K562 (cell line): ENCODE results near the gene RNPEP. TPM values are rescaled to one million over a fixed set of nuclear protein-coding genes. Genes with fewer than 3 reads are reported as not detected.
A peak's percentile ranks its signal among the peaks of the same experiment; 100 is the strongest.

Experiments
- DACH1 ChIP-seq: fragments of 450-650 bp; IDR thresholded peaks from 2 replicates; pipeline ENCODE4 v1.6.1; 2018; ENCODE audit not compliant: partially characterized antibody
- GTF2B ChIP-seq: IDR thresholded peaks from 2 replicates; pipeline ENCODE4 v1.6.1; 2011; ENCODE audit not compliant: insufficient read length; ENCODE audit errors: extremely low read depth
- HOMEZ ChIP-seq: fragments of 250-450 bp; sonication (Bioruptor Pico); IDR thresholded peaks from 2 replicates; pipeline ENCODE4 v1.4.0; 2020; ENCODE audit warnings: mild to moderate bottlenecking, moderate library complexity
- MAZ ChIP-seq, 2 experiments: fragments of 450-650 bp in 1 of 2; sonication (generic) in 1 of 2; formaldehyde crosslinking; IDR thresholded peaks in 1 of 2; conservative IDR thresholded peaks in 1 of 2; 2 replicates each; pipeline versions ENCODE4 v1.4.0 to v1.5.0; 2020; ENCODE audit warnings: mild to moderate bottlenecking in 1 of 2, missing genetic modification reagents in 1 of 2
- NELFE ChIP-seq: IDR thresholded peaks from 2 replicates; pipeline ENCODE4 v1.6.1; 2011; ENCODE audit warnings: mild to moderate bottlenecking; ENCODE audit not compliant: insufficient read depth, insufficient read length
- NFRKB ChIP-seq: fragments of 450-650 bp; IDR thresholded peaks from 2 replicates; pipeline ENCODE4 v1.6.1; 2016; ENCODE audit warnings: low read depth
- NR0B1 ChIP-seq: fragments of 450-650 bp; IDR thresholded peaks from one replicate; pipeline ENCODE4 v1.6.1; 2018; ENCODE audit warnings: mild to moderate bottlenecking, moderate library complexity; ENCODE audit not compliant: partially characterized antibody
- POLR2A ChIP-seq: fragments of 450-650 bp; conservative IDR thresholded peaks from 2 replicates; pipeline ENCODE4 v1.6.1; 2016
- RERE ChIP-seq: sonication (generic); formaldehyde crosslinking; IDR thresholded peaks from 2 replicates; pipeline ENCODE4 v1.8.0; 2023; ENCODE audit warnings: missing genetic modification reagents, mild to moderate bottlenecking, borderline replicate concordance
- SNIP1 ChIP-seq: fragments of 450-650 bp; IDR thresholded peaks from 2 replicates; pipeline ENCODE4 v1.7.1; 2017; ENCODE audit warnings: low read depth, mild to moderate bottlenecking
- TAF1 ChIP-seq: IDR thresholded peaks from 2 replicates; pipeline ENCODE4 v1.6.1; 2011; ENCODE audit warnings: mild to moderate bottlenecking, low read length, moderate library complexity; ENCODE audit not compliant: insufficient read depth, control insufficient read depth, severe bottlenecking; ENCODE audit errors: extremely low read depth
- TBP ChIP-seq: optimal IDR thresholded peaks from 2 replicates; pipeline ENCODE3; 2011; ENCODE audit warnings: low read depth, low read length, improper control_type of control experiment
- TCF7 ChIP-seq: sonication (generic); IDR thresholded peaks from 2 replicates; pipeline ENCODE4 v1.6.1; 2016; ENCODE audit warnings: antibody characterized with exemption, borderline replicate concordance
- ZNF431 ChIP-seq: sonication (generic); formaldehyde crosslinking; IDR thresholded peaks from 2 replicates; pipeline ENCODE4 v1.8.0; 2022; ENCODE audit warnings: mild to moderate bottlenecking, missing genetic modification reagents
- ZNF75A ChIP-seq: fragments of 450-650 bp; formaldehyde crosslinking; IDR thresholded peaks from 2 replicates; pipeline ENCODE4 v1.4.0; 2020; ENCODE audit warnings: mild to moderate bottlenecking
- ZNF766 ChIP-seq: fragments of 200-800 bp; sonication (Bioruptor generic); conservative IDR thresholded peaks from 2 replicates; pipeline ENCODE4 v1.6.1; 2016; ENCODE audit warnings: missing genetic modification characterization, missing compliant biosample characterization
- ZNF780A ChIP-seq: fragments of 250-450 bp; sonication (Bioruptor Pico); IDR thresholded peaks from 2 replicates; pipeline ENCODE4 v1.5.0; 2021; ENCODE audit warnings: mild to moderate bottlenecking
- polyA plus RNA-seq, 8 experiments: library from polyadenylated mRNA; depleted of rRNA in 4 of 8; stranded (reverse) in 5 of 8; unstranded in 3 of 8; fragments of >200 nt; fragmentation: Nextera tagmentation in 2 of 8; fragmentation: Illumina TruSeq in 1 of 8; extraction: Ambion mirVana in 2 of 8; extraction: Trizol in 1 of 8; gene quantifications; 2 replicates each; pipeline versions ENCODE4 v1.2.1 to v1.2.3, GENCODE V29; 2011 to 2014; ENCODE audit warnings: inconsistent platforms in 1 of 8, missing spikeins in 1 of 8
- total RNA-seq, 7 experiments: library from RNA; depleted of rRNA in 6 of 7; stranded (reverse); fragments of >200 nt in 6 of 7; fragmentation: Illumina TruSeq in 2 of 7; extraction: Trizol in 2 of 7; gene quantifications; 2 replicates each; pipeline versions ENCODE4 v1.2.1 to v1.2.3, GENCODE V29; 2011 to 2021; ENCODE audit warnings: low replicate concordance in 1 of 7

RNPEP gene
- total and polyA plus RNA-seq, 9 of the 15 experiments (the other 6 are each of a cell fraction or from before 2014, with no cell fraction given), result 27.5 to 131 (median 63.4) TPM

GRCh38 chr1:201955009-201955728 is 27.3 kb upstream of the RNPEP start, which contains the start of gene TIMM17A (continued):
- TF ChIP-seq TAF1 (peak; percentile 96), HOMEZ (no peak), ZNF75A (no peak), SNIP1 (peak; percentile 67; the same call in 1 of the 2 replicates), NFRKB (peak; percentile 99), GTF2B (peak; percentile 87), NR0B1 (no peak), RERE (CRISPR knock-in tag) (0 out of 2 replicates have a peak, but pooled peaks have one; percentile 37), DACH1 (no peak), ZNF780A (CRISPR knock-in tag) (no peak), TCF7 (peak; percentile 66; the same call in 1 of the 2 replicates), TBP (peak; percentile 92), MAZ (CRISPR knock-in tag; conservative IDR thresholded peaks at IDR 0.05 in 1 of 2, IDR thresholded peaks at IDR 0.05 in 1 of 2) (peak; percentile 90), ZNF431 (CRISPR knock-in tag) (peak; percentile 43; the same call in 1 of the 2 replicates), POLR2A (peak; percentile 99), NELFE (peak; percentile 50), ZNF766 (CRISPR knock-in tag) (no peak; the same call in 1 of the 2 replicates)
